Fibroblast of the aortic adventitia (primary cell): ENCODE data around the gene SEPTIN5. TPM values are rescaled to one million over a fixed set of nuclear protein-coding genes. Genes with fewer than 3 reads are reported as not detected.

Experiments used
- DNase-seq: peaks from one replicate; pipeline ENCODE4 v3.0.0-alpha.2; 2010; ENCODE audit warnings: low read depth
- H3K4me3 ChIP-seq: 2 replicates; pipeline ENCODE4 v1.5.1; 2011; ENCODE audit warnings: low read depth, mild to moderate bottlenecking, control low read depth, low read length, moderate library complexity
- CTCF ChIP-seq: IDR thresholded peaks from 2 replicates; pipeline ENCODE4 v1.5.1; 2011; ENCODE audit warnings: mild to moderate bottlenecking, low read length, control low read depth, inconsistent platforms; ENCODE audit not compliant: insufficient read depth
- total RNA-seq: library from RNA; depleted of rRNA; stranded (reverse); fragments of >200 nt; gene quantifications from 2 replicates; pipeline ENCODE4 v1.2.3, GENCODE V29; 2012; ENCODE audit warnings: low replicate concordance

The SEPTIN5 gene
- total RNA-seq, 1 donor = 18.4 TPM

DNA sequence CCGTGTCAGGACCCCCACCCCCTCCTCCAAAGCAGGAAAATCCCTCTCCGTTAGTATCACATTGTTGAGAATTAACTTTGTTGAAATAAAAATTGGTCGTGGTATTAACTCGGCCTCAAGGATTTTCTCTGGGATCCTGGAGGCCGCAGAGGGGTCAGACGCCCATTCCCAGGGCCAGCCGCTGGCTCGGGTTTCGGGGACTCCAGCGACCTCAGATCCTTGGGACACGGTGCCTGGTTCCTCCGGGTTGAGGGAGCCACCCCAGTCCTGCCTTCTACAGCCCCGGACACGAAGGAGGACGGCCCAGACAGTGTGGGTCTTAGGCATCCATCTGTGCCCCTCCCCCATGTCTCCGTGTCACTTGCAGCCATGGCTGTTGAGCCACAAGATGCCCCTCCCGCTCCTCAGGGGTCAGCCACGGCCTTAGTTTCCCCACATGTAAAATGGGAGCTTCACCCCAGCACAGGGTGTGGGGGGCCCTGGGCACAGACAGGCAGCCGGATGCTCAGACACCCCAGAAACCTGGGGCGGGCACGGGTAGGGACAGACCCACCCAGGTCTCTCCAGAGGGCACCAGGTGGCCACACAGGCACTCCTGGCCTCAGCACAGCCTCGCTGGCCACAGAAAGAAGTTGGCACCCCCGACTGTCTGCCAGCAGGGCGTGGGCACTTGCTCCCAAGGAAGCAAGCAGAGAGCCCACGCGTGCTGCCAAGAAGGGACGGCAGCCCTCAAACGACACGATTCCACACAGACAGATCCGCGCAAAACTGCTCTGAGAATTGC, 24.6 kb downstream of the SEPTIN5 start:
- H3K4me3 ChIP-seq = no peak overlapping the region
- DNase-seq = no peak
- TF ChIP-seq CTCF = no peak

DNA sequence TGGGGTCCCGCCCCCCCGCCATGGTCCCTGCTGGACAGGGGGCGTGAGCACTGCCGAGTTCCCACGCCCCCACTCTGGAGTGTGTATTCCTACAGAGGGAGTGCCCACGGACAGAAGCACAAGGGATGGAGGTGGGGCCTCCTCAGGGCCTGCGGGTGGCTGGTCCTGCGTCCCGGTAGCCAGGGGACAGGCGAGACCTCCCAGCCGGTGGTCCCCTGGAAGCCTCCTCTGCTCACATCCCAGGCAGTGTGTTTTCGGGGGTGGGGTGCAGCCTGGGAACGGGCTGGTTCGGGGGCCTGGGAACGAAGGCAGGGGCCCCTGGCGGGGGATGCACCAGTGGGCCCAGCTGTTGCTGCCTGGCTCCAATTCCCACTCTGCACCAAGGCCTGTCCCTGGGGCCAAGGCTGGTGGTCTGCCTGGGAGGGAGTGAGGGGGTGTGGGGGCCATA, 25.2 kb downstream of the SEPTIN5 start:
- TF ChIP-seq CTCF = no peak
- no peak for DNase-seq
- no peak overlapping the region for H3K4me3 ChIP-seq

- H3K4me3 ChIP-seq = no peak overlapping the region
- DNase-seq = no peak
- no peak for TF ChIP-seq CTCF
Measured at GRCh38 chr22:19739911-19740449, 25.7 kb downstream of the SEPTIN5 start.

GRCh38 chr22:19740586-19740985, 26.3 kb downstream of the SEPTIN5 start:
- no peak for DNase-seq
- no peak overlapping the region for H3K4me3 ChIP-seq
- TF ChIP-seq CTCF = no peak

GRCh38 chr22:19741053-19741452, 26.8 kb downstream of the SEPTIN5 start:
- no peak for TF ChIP-seq CTCF
- H3K4me3 ChIP-seq = no peak overlapping the region
- no peak for DNase-seq

DNA sequence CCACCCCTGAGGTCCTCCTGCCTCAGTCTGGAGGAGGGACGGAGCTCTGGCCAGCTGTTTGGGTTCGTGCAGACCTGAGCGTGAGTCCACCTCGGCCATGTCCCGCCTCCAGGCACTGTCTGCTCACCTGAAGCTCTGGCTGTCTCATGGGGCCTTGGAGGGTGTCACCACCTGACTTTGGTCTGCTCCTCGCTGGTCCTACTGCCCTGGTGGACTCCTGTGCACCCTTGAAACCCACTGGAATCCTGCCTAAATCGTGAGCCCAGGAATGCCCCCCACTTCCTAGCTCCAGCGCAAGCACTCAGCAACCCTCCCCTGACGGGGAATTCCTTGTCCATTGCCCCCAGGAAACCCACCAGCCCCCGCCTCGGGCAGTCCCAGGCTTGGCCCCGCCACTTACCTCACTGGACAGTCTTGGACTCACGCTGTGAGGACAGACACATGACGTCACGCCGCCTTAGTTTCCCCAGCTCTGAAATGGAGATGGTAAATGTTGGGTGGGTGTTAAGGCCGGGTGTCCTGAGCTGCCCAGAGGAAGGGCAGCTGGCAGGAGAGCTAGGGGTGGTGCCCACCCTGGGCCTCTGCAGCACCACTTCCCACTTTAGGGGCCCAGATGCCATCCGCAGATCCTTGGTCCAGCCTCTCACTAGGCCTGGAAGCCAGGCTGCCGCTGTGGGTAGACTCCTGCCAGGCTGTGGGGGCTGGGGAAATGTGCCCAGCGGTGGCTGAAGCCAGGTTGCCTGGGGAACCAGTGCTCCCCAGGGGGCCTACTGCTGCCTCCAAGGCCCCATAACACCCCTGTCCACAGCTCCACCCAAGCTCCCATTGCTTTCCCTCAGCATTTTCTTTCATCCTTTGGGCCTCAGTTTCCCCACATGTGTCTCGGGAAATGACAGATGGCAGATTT, 28.1 kb downstream of the SEPTIN5 start:
- H3K4me3 ChIP-seq = no peak overlapping the region
- no peak for DNase-seq
- TF ChIP-seq CTCF = no peak
